C4-2B (cell line): ENCODE results near the gene UNC80.

Experiments used
- H3K27ac ChIP-seq: fragments of 450-650 bp; 2 replicates; pipeline ENCODE4 v1.5.1; 2017
- CTCF ChIP-seq: fragments of 450-650 bp; conservative IDR thresholded peaks from 2 replicates; pipeline ENCODE4 v1.5.1; 2017; ENCODE audit warnings: mild to moderate bottlenecking
- ZFX ChIP-seq: fragments of 450-650 bp; IDR thresholded peaks from 2 replicates; pipeline ENCODE4 v1.6.1; 2017

The UNC80 gene

DNA sequence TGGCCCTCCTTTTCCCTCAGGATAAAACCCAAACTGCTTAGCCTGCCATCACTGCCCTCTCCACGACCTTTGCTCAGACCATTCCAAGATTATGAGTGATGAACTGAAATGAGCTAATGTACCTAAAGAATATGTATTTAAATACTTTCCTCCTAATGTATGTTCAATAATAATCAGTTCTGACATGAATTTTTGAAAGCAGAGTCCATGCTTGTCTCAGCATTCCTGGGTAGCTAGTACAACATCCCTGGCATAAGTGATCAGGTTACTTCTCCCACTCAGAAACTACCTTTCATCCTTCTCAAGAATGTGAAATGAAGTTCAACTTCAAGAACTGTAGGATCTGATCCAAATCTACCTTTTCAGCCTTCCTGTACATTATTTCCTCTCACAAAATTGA, 103.6 kb downstream of the UNC80 start:
- no peak overlapping the region for H3K27ac ChIP-seq

GRCh38 chr2:209876211-209876610, 104.6 kb downstream of the UNC80 start:
- no peak for TF ChIP-seq CTCF
- no peak for TF ChIP-seq ZFX
- H3K27ac ChIP-seq: no peak overlapping the region

More for the DNA sequence above, 103.6 kb downstream of the UNC80 start:
- TF ChIP-seq ZFX (no peak), CTCF (no peak)

- TF ChIP-seq CTCF (no peak), ZFX (no peak)
- no peak overlapping the region for H3K27ac ChIP-seq
Measured at GRCh38 chr2:209878701-209879100, 107.1 kb downstream of the UNC80 start.

GRCh38 chr2:209900638-209901037, 129.0 kb downstream of the UNC80 start:
- TF ChIP-seq CTCF (no peak), ZFX (no peak)
- no peak overlapping the region for H3K27ac ChIP-seq

GRCh38 chr2:209901172-209901571, 129.5 kb downstream of the UNC80 start:
- no peak overlapping the region for H3K27ac ChIP-seq
- TF ChIP-seq CTCF: no peak
- TF ChIP-seq ZFX: no peak

DNA sequence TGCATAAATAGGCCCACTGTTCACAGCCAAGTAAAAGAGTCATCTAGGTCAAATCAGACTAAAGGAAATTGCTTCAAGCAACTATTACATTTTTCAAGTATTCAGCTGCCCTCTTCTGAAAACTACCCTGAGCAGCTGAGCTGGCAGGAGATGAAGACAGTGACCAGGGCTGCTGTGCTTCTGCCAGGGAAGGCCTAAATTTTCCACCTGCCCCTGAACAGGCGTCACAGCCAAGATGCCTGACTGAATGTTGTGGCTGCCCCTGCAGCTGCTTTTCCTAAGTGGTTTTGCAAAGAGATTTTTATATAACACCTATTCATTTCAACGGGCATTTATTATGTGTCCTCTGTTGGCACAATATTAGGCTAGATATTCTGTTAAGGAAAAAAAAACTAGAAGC, 134.1 kb downstream of the UNC80 start:
- TF ChIP-seq ZFX (no peak), CTCF (no peak)
- H3K27ac ChIP-seq: no peak overlapping the region

DNA sequence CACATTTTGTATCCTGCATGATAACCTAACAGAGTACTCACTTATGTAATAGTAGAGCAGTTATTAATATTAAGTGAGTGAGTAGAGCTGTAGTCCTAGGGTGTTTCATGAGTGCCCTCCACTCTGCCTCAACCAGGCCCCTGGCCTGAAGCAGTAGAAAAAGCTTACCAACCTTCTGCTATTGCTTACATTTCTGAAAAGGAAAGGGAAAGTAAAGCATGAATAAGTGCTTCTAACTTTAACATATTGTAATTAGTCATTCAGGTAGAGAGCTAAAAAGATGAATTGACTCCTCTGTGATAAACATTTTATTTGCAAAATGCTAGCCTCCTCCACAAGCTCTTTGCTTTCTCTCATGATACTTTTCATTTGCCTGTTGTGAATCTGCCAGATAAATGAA, 136.1 kb downstream of the UNC80 start:
- no peak overlapping the region for H3K27ac ChIP-seq
- TF ChIP-seq CTCF (no peak), ZFX (no peak)
